K562 (cell line): Measurements from ENCODE around the gene OSBPL3. TPM values are rescaled to one million over a fixed set of nuclear protein-coding genes. Genes with fewer than 3 reads are reported as not detected.
A peak's percentile ranks its signal among the peaks of the same experiment; 100 is the strongest.

Experiments
- BCL6 ChIP-seq: fragments of 250-450 bp; sonication (Bioruptor Pico); IDR thresholded peaks from 2 replicates; pipeline ENCODE4 v1.4.0; 2020
- FOXP1 ChIP-seq: sonication (generic); formaldehyde crosslinking; IDR thresholded peaks from 2 replicates; pipeline ENCODE4 v1.8.0; 2022; ENCODE audit warnings: mild to moderate bottlenecking, missing genetic modification reagents
- IFI16 ChIP-seq: fragments of 250-450 bp; sonication (Bioruptor Pico); IDR thresholded peaks from 2 replicates; pipeline ENCODE4 v2.1.2; 2022; ENCODE audit warnings: mild to moderate bottlenecking, inconsistent platforms
- MAZ ChIP-seq, 2 experiments: fragments of 450-650 bp in 1 of 2; sonication (generic) in 1 of 2; formaldehyde crosslinking; IDR thresholded peaks in 1 of 2; conservative IDR thresholded peaks in 1 of 2; 2 replicates each; pipeline versions ENCODE4 v1.4.0 to v1.5.0; 2020; ENCODE audit warnings: mild to moderate bottlenecking in 1 of 2, missing genetic modification reagents in 1 of 2
- MECOM ChIP-seq: fragments of 250-450 bp; sonication (Bioruptor Pico); IDR thresholded peaks from 2 replicates; pipeline ENCODE4 v1.8.0; 2022; ENCODE audit warnings: inconsistent platforms
- NFXL1 ChIP-seq: fragments of 450-650 bp; formaldehyde crosslinking; IDR thresholded peaks from 2 replicates; pipeline ENCODE4 v1.4.0; 2021; ENCODE audit warnings: mild to moderate bottlenecking
- POLR2AphosphoS2 ChIP-seq: IDR thresholded peaks from 2 replicates; pipeline ENCODE4 v1.6.1; 2012; ENCODE audit warnings: low read length, improper control_type of control experiment
- RBFOX2 ChIP-seq: fragments of 200-400 bp; formaldehyde crosslinking; IDR thresholded peaks from 2 replicates; pipeline ENCODE4 v1.6.1; 2017; ENCODE audit warnings: low read depth, mild to moderate bottlenecking, low read length, moderate library complexity
- RHOXF2B ChIP-seq: fragments of 250-450 bp; sonication (Bioruptor Pico); conservative IDR thresholded peaks from 2 replicates; pipeline ENCODE4 v1.5.1; 2021
- SMAD2 ChIP-seq: fragments of 150-350 bp; IDR thresholded peaks from 2 replicates; pipeline ENCODE4 v1.6.1; 2014; ENCODE audit warnings: low read depth, mild to moderate bottlenecking, low read length
- ZNF197 ChIP-seq: fragments of 200-800 bp; sonication (Bioruptor generic); IDR thresholded peaks from 2 replicates; pipeline ENCODE4 v1.6.1; 2016; ENCODE audit warnings: low read depth, missing genetic modification characterization, missing compliant biosample characterization
- ZNF274 ChIP-seq: IDR thresholded peaks from 2 replicates; pipeline ENCODE4 v1.6.1; 2011; ENCODE audit warnings: low read depth, mild to moderate bottlenecking, low read length, moderate library complexity, borderline replicate concordance
- ZNF316 ChIP-seq: fragments of 450-650 bp; IDR thresholded peaks from 2 replicates; pipeline ENCODE4 v1.6.1; 2016
- ZNF668 ChIP-seq: fragments of 250-450 bp; sonication (Bioruptor Pico); IDR thresholded peaks from 2 replicates; pipeline ENCODE4 v1.8.0; 2022; ENCODE audit warnings: mild to moderate bottlenecking, inconsistent platforms
- ZSCAN32 ChIP-seq: fragments of 450-650 bp; formaldehyde crosslinking; IDR thresholded peaks from 2 replicates; pipeline ENCODE4 v1.4.0; 2020; ENCODE audit warnings: mild to moderate bottlenecking, moderate library complexity
- polyA plus RNA-seq, 8 experiments: library from polyadenylated mRNA; depleted of rRNA in 4 of 8; stranded (reverse) in 5 of 8; unstranded in 3 of 8; fragments of >200 nt; fragmentation: Nextera tagmentation in 2 of 8; fragmentation: Illumina TruSeq in 1 of 8; extraction: Ambion mirVana in 2 of 8; extraction: Trizol in 1 of 8; gene quantifications; 2 replicates each; pipeline versions ENCODE4 v1.2.1 to v1.2.3, GENCODE V29; 2011 to 2014; ENCODE audit warnings: inconsistent platforms in 1 of 8, missing spikeins in 1 of 8
- total RNA-seq, 7 experiments: library from RNA; depleted of rRNA in 6 of 7; stranded (reverse); fragments of >200 nt in 6 of 7; fragmentation: Illumina TruSeq in 2 of 7; extraction: Trizol in 2 of 7; gene quantifications; 2 replicates each; pipeline versions ENCODE4 v1.2.1 to v1.2.3, GENCODE V29; 2011 to 2021; ENCODE audit warnings: low replicate concordance in 1 of 7
- TF ChIP-seq, protein P1 (sequence below): fragments of 450-650 bp; formaldehyde crosslinking; IDR thresholded peaks from 2 replicates; pipeline ENCODE4 v1.4.0; 2022; ENCODE audit warnings: mild to moderate bottlenecking, moderate library complexity
- TF ChIP-seq, protein P2 (sequence below): fragments of 450-650 bp; IDR thresholded peaks from 2 replicates; pipeline ENCODE4 v1.6.1; 2016
- TF ChIP-seq, protein P3 (sequence below): fragments of 250-450 bp; sonication (Bioruptor Pico); IDR thresholded peaks from 2 replicates; pipeline ENCODE4 v1.6.1; 2021; ENCODE audit warnings: mild to moderate bottlenecking
- TF ChIP-seq, protein P4 (sequence below): fragments of 450-650 bp; conservative IDR thresholded peaks from 2 replicates; pipeline ENCODE4 v1.6.1; 2016; ENCODE audit warnings: missing genetic modification characterization, low read depth, mild to moderate bottlenecking, missing compliant biosample characterization, moderate library complexity
- TF ChIP-seq, protein P5 (sequence below): fragments of 450-650 bp; formaldehyde crosslinking; IDR thresholded peaks from 2 replicates; pipeline ENCODE4 v1.4.0; 2020; ENCODE audit warnings: mild to moderate bottlenecking, moderate library complexity
- TF ChIP-seq, protein P6 (sequence below): sonication (generic); formaldehyde crosslinking; IDR thresholded peaks from 2 replicates; pipeline ENCODE4 v1.9.0; 2022; ENCODE audit warnings: mild to moderate bottlenecking, missing genetic modification reagents

OSBPL3 gene
- total and polyA plus RNA-seq, 9 of the 15 experiments (the other 6 are each of a cell fraction or from before 2014, with no cell fraction given) = 4.8 to 37.2 (median 26.5) TPM

DNA sequence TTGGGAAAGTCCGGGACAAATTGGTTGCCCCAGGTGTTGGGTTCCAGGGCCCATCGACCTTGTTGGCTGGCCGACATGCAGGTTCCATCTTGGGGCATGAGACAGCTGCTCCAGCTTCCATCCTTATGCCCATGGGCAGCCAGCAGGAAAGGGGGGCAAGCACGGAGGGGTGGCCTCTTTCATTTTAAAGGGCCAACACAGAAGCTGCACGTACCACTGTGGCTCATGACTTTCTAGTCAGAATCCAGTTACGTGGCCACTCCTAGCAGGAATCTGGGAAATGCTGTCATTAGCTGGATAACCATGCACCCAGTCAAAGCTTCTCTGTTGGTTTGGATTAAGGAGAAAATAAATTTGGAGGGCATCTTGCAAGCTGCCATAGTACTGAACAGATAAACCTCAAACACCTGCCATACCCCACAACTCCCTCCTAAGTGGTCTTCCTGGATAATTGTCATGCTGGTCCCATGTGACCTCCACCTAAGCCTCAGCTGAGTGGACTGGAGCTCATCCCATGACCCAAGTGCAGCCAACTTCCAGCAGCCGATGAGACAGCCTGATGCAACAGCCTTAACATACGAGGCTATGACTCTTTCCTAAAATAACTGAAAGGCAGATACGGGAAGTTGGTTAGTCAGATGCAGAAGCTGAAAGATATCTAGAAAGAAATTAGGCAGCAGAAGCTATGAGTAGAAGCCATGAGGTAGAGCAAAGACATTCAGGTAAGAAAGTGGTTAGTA lies 201.3 kb downstream of the OSBPL3 start (continued):
- TF ChIP-seq, protein P1, sequence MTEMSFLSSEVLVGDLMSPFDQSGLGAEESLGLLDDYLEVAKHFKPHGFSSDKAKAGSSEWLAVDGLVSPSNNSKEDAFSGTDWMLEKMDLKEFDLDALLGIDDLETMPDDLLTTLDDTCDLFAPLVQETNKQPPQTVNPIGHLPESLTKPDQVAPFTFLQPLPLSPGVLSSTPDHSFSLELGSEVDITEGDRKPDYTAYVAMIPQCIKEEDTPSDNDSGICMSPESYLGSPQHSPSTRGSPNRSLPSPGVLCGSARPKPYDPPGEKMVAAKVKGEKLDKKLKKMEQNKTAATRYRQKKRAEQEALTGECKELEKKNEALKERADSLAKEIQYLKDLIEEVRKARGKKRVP = peak; percentile 99
- TF ChIP-seq MAZ (CRISPR knock-in tag; conservative IDR thresholded peaks at IDR 0.05 in 1 of 2, IDR thresholded peaks at IDR 0.05 in 1 of 2) (peak; percentile 23 to 63; a peak in 2 of 4 replicates), ZNF668 (CRISPR knock-in tag) (0 out of 2 replicates have a peak, but pooled peaks have one; percentile 24), NFXL1 (CRISPR knock-in tag) (peak; percentile 90; the same call in 1 of the 2 replicates), MECOM (CRISPR knock-in tag) (peak; percentile 39), FOXP1 (CRISPR knock-in tag) (no peak), ZNF316 (no peak), IFI16 (0 out of 2 replicates have a peak, but pooled peaks have one; percentile 50), BCL6 (CRISPR knock-in tag) (no peak; the same call in none of the 2 replicates), ZNF274 (no peak), ZSCAN32 (peak; percentile 83), RHOXF2B (CRISPR knock-in tag) (0 out of 2 replicates have a peak, but pooled peaks have one; percentile 48), POLR2AphosphoS2 (no peak), ZNF197 (CRISPR knock-in tag) (peak; percentile 86), RBFOX2 (peak; percentile 60), SMAD2 (no peak)
- TF ChIP-seq, protein P2, sequence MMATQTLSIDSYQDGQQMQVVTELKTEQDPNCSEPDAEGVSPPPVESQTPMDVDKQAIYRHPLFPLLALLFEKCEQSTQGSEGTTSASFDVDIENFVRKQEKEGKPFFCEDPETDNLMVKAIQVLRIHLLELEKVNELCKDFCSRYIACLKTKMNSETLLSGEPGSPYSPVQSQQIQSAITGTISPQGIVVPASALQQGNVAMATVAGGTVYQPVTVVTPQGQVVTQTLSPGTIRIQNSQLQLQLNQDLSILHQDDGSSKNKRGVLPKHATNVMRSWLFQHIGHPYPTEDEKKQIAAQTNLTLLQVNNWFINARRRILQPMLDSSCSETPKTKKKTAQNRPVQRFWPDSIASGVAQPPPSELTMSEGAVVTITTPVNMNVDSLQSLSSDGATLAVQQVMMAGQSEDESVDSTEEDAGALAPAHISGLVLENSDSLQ = peak; percentile 37; the same call in 1 of the 2 replicates
- TF ChIP-seq, protein P3, sequence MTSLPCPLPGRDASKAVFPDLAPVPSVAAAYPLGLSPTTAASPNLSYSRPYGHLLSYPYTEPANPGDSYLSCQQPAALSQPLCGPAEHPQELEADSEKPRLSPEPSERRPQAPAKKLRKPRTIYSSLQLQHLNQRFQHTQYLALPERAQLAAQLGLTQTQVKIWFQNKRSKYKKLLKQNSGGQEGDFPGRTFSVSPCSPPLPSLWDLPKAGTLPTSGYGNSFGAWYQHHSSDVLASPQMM (CRISPR knock-in tag) = no peak
- TF ChIP-seq, protein P4, sequence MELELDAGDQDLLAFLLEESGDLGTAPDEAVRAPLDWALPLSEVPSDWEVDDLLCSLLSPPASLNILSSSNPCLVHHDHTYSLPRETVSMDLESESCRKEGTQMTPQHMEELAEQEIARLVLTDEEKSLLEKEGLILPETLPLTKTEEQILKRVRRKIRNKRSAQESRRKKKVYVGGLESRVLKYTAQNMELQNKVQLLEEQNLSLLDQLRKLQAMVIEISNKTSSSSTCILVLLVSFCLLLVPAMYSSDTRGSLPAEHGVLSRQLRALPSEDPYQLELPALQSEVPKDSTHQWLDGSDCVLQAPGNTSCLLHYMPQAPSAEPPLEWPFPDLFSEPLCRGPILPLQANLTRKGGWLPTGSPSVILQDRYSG = peak; percentile 66
- TF ChIP-seq, protein P5, sequence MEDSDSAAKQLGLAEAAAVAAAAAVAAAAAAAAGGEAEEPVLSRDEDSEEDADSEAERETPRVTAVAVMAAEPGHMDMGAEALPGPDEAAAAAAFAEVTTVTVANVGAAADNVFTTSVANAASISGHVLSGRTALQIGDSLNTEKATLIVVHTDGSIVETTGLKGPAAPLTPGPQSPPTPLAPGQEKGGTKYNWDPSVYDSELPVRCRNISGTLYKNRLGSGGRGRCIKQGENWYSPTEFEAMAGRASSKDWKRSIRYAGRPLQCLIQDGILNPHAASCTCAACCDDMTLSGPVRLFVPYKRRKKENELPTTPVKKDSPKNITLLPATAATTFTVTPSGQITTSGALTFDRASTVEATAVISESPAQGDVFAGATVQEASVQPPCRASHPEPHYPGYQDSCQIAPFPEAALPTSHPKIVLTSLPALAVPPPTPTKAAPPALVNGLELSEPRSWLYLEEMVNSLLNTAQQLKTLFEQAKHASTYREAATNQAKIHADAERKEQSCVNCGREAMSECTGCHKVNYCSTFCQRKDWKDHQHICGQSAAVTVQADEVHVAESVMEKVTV (CRISPR knock-in tag) = 0 out of 2 replicates have a peak, but pooled peaks have one; percentile 37
- TF ChIP-seq, protein P6, sequence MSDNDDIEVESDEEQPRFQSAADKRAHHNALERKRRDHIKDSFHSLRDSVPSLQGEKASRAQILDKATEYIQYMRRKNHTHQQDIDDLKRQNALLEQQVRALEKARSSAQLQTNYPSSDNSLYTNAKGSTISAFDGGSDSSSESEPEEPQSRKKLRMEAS (CRISPR knock-in tag) = no peak
